Sigmoid colon (tissue), 7 donors: ENCODE data around the gene MDM2. TPM values are rescaled to one million over a fixed set of nuclear protein-coding genes. Genes with fewer than 3 reads are reported as not detected.

Source experiments
- DNase-seq: peaks from one replicate; pipeline ENCODE4 v3.0.0-alpha.2; 2019
- H3K27ac ChIP-seq, 4 donors: fragments of 200-600 bp; sonication (generic); one replicate each; pipeline ENCODE4 v1.5.1; 2016 to 2019; ENCODE audit warnings: mild to moderate bottlenecking in 1 of 4
- H3K27me3 ChIP-seq, 3 donors: fragments of 200-600 bp; sonication (generic); one replicate each; pipeline ENCODE4 v1.5.1; 2019; ENCODE audit warnings: mild to moderate bottlenecking in 1 of 3
- H3K36me3 ChIP-seq, 4 donors: fragments of 200-600 bp; sonication (generic); one replicate each; pipeline ENCODE4 v1.5.1; 2016 to 2019
- H3K4me1 ChIP-seq, 4 donors: fragments of 200-600 bp; sonication (generic); one replicate each; pipeline ENCODE4 v1.5.1; 2017 to 2019
- H3K4me3 ChIP-seq, 4 donors: fragments of 200-600 bp; sonication (generic); one replicate each; pipeline ENCODE4 v1.5.1; 2017 to 2019; ENCODE audit warnings: mild to moderate bottlenecking in 2 of 4, moderate library complexity in 1 of 4
- H3K9me3 ChIP-seq, 4 donors: fragments of 200-600 bp in 3 of 4; sonication (generic) in 3 of 4; one replicate each; pipeline versions ENCODE4 v1.5.1 to v1.6.1; 2013 to 2019
- CTCF ChIP-seq, 4 experiments: fragments of 450-650 bp in 3 of 4; fragments of 200-600 bp in 1 of 4; IDR thresholded peaks; one replicate each; pipeline ENCODE4 v1.5.1; 2016 to 2019; ENCODE audit warnings: antibody characterized with exemption in 4 of 4, mild to moderate bottlenecking in 3 of 4, moderate library complexity in 2 of 4
- EP300 ChIP-seq, 4 donors: sonication (generic); formaldehyde crosslinking; IDR thresholded peaks; one replicate each; pipeline ENCODE4 v1.6.1; 2017; ENCODE audit warnings: antibody characterized with exemption in 4 of 4
- POLR2A ChIP-seq, 2 donors: fragments of 450-650 bp; IDR thresholded peaks; one replicate each; pipeline ENCODE4 v1.6.1; 2016; ENCODE audit warnings: antibody characterized with exemption in 2 of 2, mild to moderate bottlenecking in 2 of 2, moderate library complexity in 2 of 2
- POLR2AphosphoS5 ChIP-seq, 4 donors: sonication (generic); formaldehyde crosslinking; IDR thresholded peaks; one replicate each; pipeline ENCODE4 v1.6.1; 2017; ENCODE audit warnings: antibody characterized with exemption in 4 of 4
- WGBS, 2 donors: extraction: QIAGEN DNeasy Blood & Tissue Kit; methylation state at CpG; one replicate each; pipeline ENCODE4 v1.1.7; 2013; 5-methylcytosine and 5-hydroxymethylcytosine counted together
- intact Hi-C: fragments of 100-400 bp; cut with DNase I; formaldehyde crosslinking; loops from one replicate; pipeline ENCODE4 v1.15.1; 2023
- polyA plus RNA-seq, 3 donors: library from polyadenylated mRNA; stranded (reverse); fragments of 200-250 nt; gene quantifications; one replicate each; pipeline ENCODE4 v1.2.3, GENCODE V29; 2013
- total RNA-seq, 4 donors: library from RNA; depleted of rRNA; stranded (reverse); fragments of >200 nt; gene quantifications; one replicate each; pipeline ENCODE4 v1.1.0, GENCODE V29; 2016
- donor health status: healthy with polysubstance abuse.
- donor health status: Bipolar disorder and iron deficiency.
- donor health status: healthy.

Gene MDM2
- total and polyA plus RNA-seq, 7 donors, result 6.0 to 55.4 (median 44.2) TPM

- no peaks in the 10 kb centered on the region for H3K36me3 ChIP-seq
- H3K27me3 ChIP-seq, result no peaks in the 10 kb centered on the region
- no peak overlapping the region for H3K27ac ChIP-seq
- no peak overlapping the region for H3K4me3 ChIP-seq
- TF ChIP-seq EP300 (IDR thresholded peaks at IDR 0.05) (no peak), CTCF (IDR thresholded peaks at IDR 0.05) (no peak), POLR2AphosphoS5 (IDR thresholded peaks at IDR 0.05) (no peak), POLR2A (IDR thresholded peaks at IDR 0.05) (no peak)
- no peaks in the 10 kb centered on the region for H3K4me1 ChIP-seq
- no peak for DNase-seq
- no peaks in the 10 kb centered on the region for H3K9me3 ChIP-seq
- intact Hi-C loops, result no loop called here
- WGBS, 2 donors, result 96 to 97% methylated on average over 6 of the region's 6 CpGs
Measured at GRCh38 chr12:68781728-68782127, 26.2 kb upstream of the MDM2 start.

GRCh38 chr12:68784015-68784414 is 24.0 kb upstream of the MDM2 start:
- TF ChIP-seq CTCF (IDR thresholded peaks at IDR 0.05) (no peak), EP300 (IDR thresholded peaks at IDR 0.05) (no peak), POLR2AphosphoS5 (IDR thresholded peaks at IDR 0.05) (no peak), POLR2A (IDR thresholded peaks at IDR 0.05) (no peak)
- no peaks in the 10 kb centered on the region for H3K4me1 ChIP-seq
- WGBS, 2 donors, result 82 to 91% methylated on average over 8 of the region's 8 CpGs
- intact Hi-C loops, result no loop called here
- no peaks in the 10 kb centered on the region for H3K9me3 ChIP-seq
- H3K27ac ChIP-seq, result no peak overlapping the region
- no peak overlapping the region for H3K4me3 ChIP-seq
- DNase-seq, result no peak
- no peaks in the 10 kb centered on the region for H3K27me3 ChIP-seq
- no peaks in the 10 kb centered on the region for H3K36me3 ChIP-seq

- Histone ChIP-seq H3K4me3 (no peak overlapping the region), H3K9me3 (no peaks in the 10 kb centered on the region), H3K27ac (peak overlapping the region in 2 of 4 donors; percentile 2 to 5), H3K27me3 (no peaks in the 10 kb centered on the region), H3K36me3 (no peaks in the 10 kb centered on the region), H3K4me1 (no peaks in the 10 kb centered on the region)
- no peak for TF ChIP-seq EP300 (IDR thresholded peaks at IDR 0.05)
- no peak for TF ChIP-seq POLR2A (IDR thresholded peaks at IDR 0.05)
- TF ChIP-seq CTCF (IDR thresholded peaks at IDR 0.05), result no peak
- TF ChIP-seq POLR2AphosphoS5 (IDR thresholded peaks at IDR 0.05), result no peak
- DNase-seq, result no peak
- intact Hi-C loops, result no loop called here
- 79 to 80% methylated on average over 2 of the region's 2 CpGs for WGBS, 2 donors
Measured at GRCh38 chr12:68785358-68785757, 22.6 kb upstream of the MDM2 start.

DNA sequence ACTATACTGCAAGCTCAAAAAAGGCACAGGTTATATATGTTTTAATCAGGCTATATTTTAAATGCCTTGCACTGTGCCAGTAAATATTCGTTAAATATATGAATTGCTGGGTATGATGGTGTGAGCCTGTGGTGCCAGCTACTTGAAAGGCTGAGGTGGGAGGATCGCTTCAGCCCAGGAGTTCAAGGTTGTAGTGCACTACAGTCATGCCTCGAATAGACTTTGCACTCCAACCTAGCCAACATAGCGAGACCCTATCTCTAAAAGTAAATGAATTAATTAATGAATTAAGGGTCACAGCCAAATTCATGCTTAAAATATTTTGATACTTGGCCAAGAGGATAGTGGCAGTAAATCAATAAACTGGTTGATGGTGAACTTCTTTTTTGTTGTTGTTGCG is 22.2 kb upstream of the MDM2 start:
- Histone ChIP-seq H3K36me3 (no peaks in the 10 kb centered on the region), H3K4me1 (no peaks in the 10 kb centered on the region), H3K9me3 (no peaks in the 10 kb centered on the region), H3K4me3 (no peak overlapping the region), H3K27ac (peak overlapping the region in 1 of 4 donors; percentile 5), H3K27me3 (no peaks in the 10 kb centered on the region)
- DNase-seq, result no peak
- 82 to 95% methylated on average over 5 of the region's 5 CpGs for WGBS, 2 donors
- intact Hi-C loops, result no loop called here
- TF ChIP-seq POLR2AphosphoS5 (IDR thresholded peaks at IDR 0.05) (no peak), CTCF (IDR thresholded peaks at IDR 0.05) (no peak), POLR2A (IDR thresholded peaks at IDR 0.05) (no peak), EP300 (IDR thresholded peaks at IDR 0.05) (no peak)

GRCh38 chr12:68786929-68787328 is 21.0 kb upstream of the MDM2 start:
- intact Hi-C loops, result no loop called here
- no peaks in the 10 kb centered on the region for H3K36me3 ChIP-seq
- no peak for DNase-seq
- H3K4me3 ChIP-seq, result no peak overlapping the region
- no peaks in the 10 kb centered on the region for H3K27me3 ChIP-seq
- peak overlapping the region in 3 of 4 donors; percentile 19 to 53 (median 47) for H3K27ac ChIP-seq
- WGBS, 2 donors, result 73 to 85% methylated on average over 2 of the region's 2 CpGs
- no peaks in the 10 kb centered on the region for H3K4me1 ChIP-seq
- TF ChIP-seq POLR2A (IDR thresholded peaks at IDR 0.05) (no peak), EP300 (IDR thresholded peaks at IDR 0.05) (no peak), CTCF (IDR thresholded peaks at IDR 0.05) (no peak), POLR2AphosphoS5 (IDR thresholded peaks at IDR 0.05) (no peak)
- no peaks in the 10 kb centered on the region for H3K9me3 ChIP-seq
